ENCODE results near the gene NOX5. TPM values are rescaled to one million over a fixed set of nuclear protein-coding genes. Genes with fewer than 3 reads are reported as not detected.

Gene NOX5
- total and polyA plus RNA-seq, 2 of the 4 experiments (the other 2 are of a cell fraction): 0.07 TPM; not detected in 1

DNA sequence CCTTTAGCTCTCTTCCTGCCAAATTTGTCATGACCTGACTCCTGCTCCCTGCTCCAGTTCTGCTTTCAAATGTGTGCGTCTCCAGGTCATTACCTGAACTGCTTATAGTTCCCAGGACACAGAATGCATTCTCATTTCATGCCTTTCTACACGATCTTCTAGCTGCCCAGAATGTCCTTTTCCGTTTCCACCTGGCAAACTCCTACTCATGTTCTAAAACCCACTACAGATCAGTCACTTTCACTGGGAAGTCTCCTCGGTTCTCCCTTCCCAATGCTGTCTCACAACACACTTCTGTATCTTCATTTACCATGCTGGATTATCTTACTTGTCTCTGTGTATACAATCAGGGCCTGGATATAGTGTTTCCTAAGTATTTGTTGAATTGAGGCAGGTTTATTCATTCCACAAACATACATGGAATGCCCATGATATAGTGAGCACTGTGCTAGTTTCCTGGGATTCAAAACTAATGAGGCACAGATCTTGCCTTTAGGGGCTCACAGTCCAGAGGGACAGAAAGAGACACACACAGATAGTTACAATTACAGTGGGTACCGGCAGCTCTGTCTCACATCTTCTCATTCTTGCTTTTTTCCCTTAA lies 1.6 kb upstream of the NOX5 start:
- H4K5ac ChIP-seq (ENCODE audit: low read depth, low read length): no peak overlapping the region
- TF ChIP-seq CHD1 (IDR thresholded peaks at IDR 0.05; ENCODE audit: low read depth, low read length): no peak
- TF ChIP-seq USF2 (IDR thresholded peaks at IDR 0.05; ENCODE audit: low read depth, low read length): no peak
- no peak for TF ChIP-seq NFE2L2 (IDR thresholded peaks at IDR 0.05; ENCODE audit: low read depth, low read length)
- TF ChIP-seq SMC3 (IDR thresholded peaks at IDR 0.05; ENCODE audit: low read depth, low read length): no peak
- TF ChIP-seq MAFK (IDR thresholded peaks at IDR 0.05; ENCODE audit: low read depth, low read length): no peak
- no peak for TF ChIP-seq FOS (IDR thresholded peaks at IDR 0.05; ENCODE audit: low read depth, low read length)
- no peak overlapping the region for H3K4me3 ChIP-seq (ENCODE audit: insufficient read depth, low read depth, low read length)
- H3K9me3 ChIP-seq (ENCODE audit: control insufficient read depth, insufficient read depth, low read length): peaks cover 2% of the 10 kb centered on the region; the same call in 1 of the 2 replicates
- no peak overlapping the region for H3K9ac ChIP-seq (ENCODE audit: low read depth, low read length)
- H3K18ac ChIP-seq (ENCODE audit: low read depth, low read length): no peak overlapping the region
- no peak overlapping the region for H4K91ac ChIP-seq (ENCODE audit: insufficient read depth, low read depth, low read length)
- no peaks in the 10 kb centered on the region for H4K20me1 ChIP-seq (ENCODE audit: insufficient read depth, low read length)
- H2BK15ac ChIP-seq (ENCODE audit: low read depth, low read length): no peak overlapping the region
- H3K36me3 ChIP-seq (ENCODE audit: control insufficient read depth, insufficient read depth, low read length): no peaks in the 10 kb centered on the region
- H3K27ac ChIP-seq (ENCODE audit: insufficient read depth, low read length): no peak overlapping the region
- 84% methylated on average over 3 of the region's 5 CpGs; no CpG with 5 or more reads in 1 of the 2 experiments for WGBS, 2 experiments (ENCODE audit: extremely low coverage in 2 of 2, insufficient read length in 1 of 2)
- in situ Hi-C loops (cut with MboI; ENCODE audit: low sequenced_read_pairs): no loop called here
- H3K23ac ChIP-seq (ENCODE audit: low read depth, low read length): no peak overlapping the region
- H3K27me3 ChIP-seq (ENCODE audit: control insufficient read depth, insufficient read depth, low read length): peaks cover 2% of the 10 kb centered on the region; the same call in 1 of the 2 replicates
- dilution Hi-C loops (cut with HindIII; ENCODE audit: low sequenced_read_pairs, unreplicated experiment): no loop called here
- DNase-seq (peak; percentile 10), ATAC-seq (ENCODE audit: low read depth) (peak; percentile 60)
- H2BK20ac ChIP-seq (ENCODE audit: low read depth, low read length): no peak overlapping the region
- intact Hi-C loops (cut with micrococcal nuclease): no loop called here
- 0 out of 2 replicates have a peak overlapping the region, but pooled peaks have one; percentile 21 for H3K14ac ChIP-seq (replicated peaks; ENCODE audit: low read depth, low read length)
- H3K4ac ChIP-seq (ENCODE audit: low read depth, low read length): no peak overlapping the region
- H3K4me1 ChIP-seq (ENCODE audit: control insufficient read depth, insufficient read depth, low read length): peaks cover 5% of the 10 kb centered on the region
- CTCF ChIA-PET: interaction anchor here (1.5 kb wide), 1 partner anchor 10 kb away, joined by 4 read pairs; no protein-coding TSS in a partner anchor
- no peak overlapping the region for H3K56ac ChIP-seq (ENCODE audit: extremely low read depth, insufficient read depth, low read length)
- no peak overlapping the region for H2BK5ac ChIP-seq (ENCODE audit: low read depth, low read length, poor library complexity, severe bottlenecking)
- H3K79me1 ChIP-seq (ENCODE audit: low read depth in 1 of 2, low read length in 2 of 2): no peaks in the 10 kb centered on the region
- H2AK9ac ChIP-seq (replicated peaks; ENCODE audit: low read depth, low read length, poor library complexity): no peak overlapping the region
- no peaks in the 10 kb centered on the region; the same call in 1 of the 2 replicates for H3K9me1 ChIP-seq (ENCODE audit: insufficient read depth, low read length)
- H4K8ac ChIP-seq (ENCODE audit: low read depth in 2 of 2, low read length in 2 of 2): no peak overlapping the region
- no peak overlapping the region for H2AK5ac ChIP-seq (ENCODE audit: low read depth, low read length)
- H3K4me2 ChIP-seq (ENCODE audit: low read depth, low read length): peak overlapping the region; percentile 23; the same call in 1 of the 2 replicates
- no peak overlapping the region for H2BK120ac ChIP-seq (ENCODE audit: low read depth, low read length)
- H2AFZ ChIP-seq (replicated peaks; ENCODE audit: low read length, poor library complexity): no peak overlapping the region
- POLR2A ChIA-PET (ENCODE audit: unreplicated experiment): no interaction called here
- no TSS peak for BruUV-seq (replicated peaks)
